Lung (tissue), 12 donors: ENCODE results near the gene CCDC30. TPM values are rescaled to one million over a fixed set of nuclear protein-coding genes. Genes with fewer than 3 reads are reported as not detected.
"Not testable (repeated sequence)": the region's sequence is repeated elsewhere in the genome, so short reads cannot be mapped to it uniquely, and the experiment has no call there.

ENCODE experiments used
- ATAC-seq: fragments of 200-7000 bp; cut with Tn5 transposase; one replicate; pipeline ENCODE4 v1.9.1; 2020; ENCODE audit warnings: moderate number of reproducible peaks; ENCODE audit not compliant: insufficient read depth, low FRiP score
- DNase-seq, 3 donors: peaks; one replicate each; pipeline ENCODE4 v3.0.0-alpha.2; 2013 to 2017
- H3K27ac ChIP-seq, 2 donors: one replicate each; pipeline ENCODE4 v1.5.1; 2013; ENCODE audit warnings: mild to moderate bottlenecking in 2 of 2, moderate library complexity in 2 of 2, control low read depth in 1 of 2, inconsistent platforms in 1 of 2, low read depth in 1 of 2, low read length in 1 of 2
- H3K27me3 ChIP-seq, 3 donors: one replicate each; pipeline ENCODE4 v1.5.1; 2013; ENCODE audit warnings: low read length in 2 of 3; ENCODE audit not compliant: control insufficient read depth in 3 of 3, insufficient read depth in 3 of 3
- H3K36me3 ChIP-seq, 4 donors: one replicate each; pipeline ENCODE4 v1.5.1; 2013; ENCODE audit warnings: low read length in 4 of 4, mild to moderate bottlenecking in 1 of 4, moderate library complexity in 1 of 4; ENCODE audit not compliant: control insufficient read depth in 4 of 4, insufficient read depth in 4 of 4
- H3K4me1 ChIP-seq, 5 donors: one replicate each; pipeline ENCODE4 v1.5.1; 2013; ENCODE audit warnings: low read length in 5 of 5, mild to moderate bottlenecking in 2 of 5, moderate library complexity in 1 of 5; ENCODE audit not compliant: control insufficient read depth in 5 of 5, insufficient read depth in 5 of 5
- H3K4me3 ChIP-seq: one replicate; pipeline ENCODE4 v1.5.1; 2013; ENCODE audit warnings: mild to moderate bottlenecking, control low read depth, moderate library complexity
- H3K9ac ChIP-seq, 2 donors: one replicate each; pipeline ENCODE4 v1.5.1; 2013; ENCODE audit warnings: low read length in 2 of 2, control low read depth in 1 of 2; ENCODE audit not compliant: insufficient read depth in 1 of 2
- H3K9me3 ChIP-seq, 4 donors: one replicate each; pipeline ENCODE4 v1.5.1; 2013; ENCODE audit warnings: low read length in 3 of 4, mild to moderate bottlenecking in 1 of 4, moderate library complexity in 1 of 4; ENCODE audit not compliant: control insufficient read depth in 4 of 4, insufficient read depth in 3 of 4
- WGBS, 2 donors: extraction: QIAGEN DNeasy Blood & Tissue Kit; methylation state at CpG; one replicate each; pipeline ENCODE4 v1.1.7; 2013; 5-methylcytosine and 5-hydroxymethylcytosine counted together
- polyA plus RNA-seq, 2 donors: library from polyadenylated mRNA; stranded (reverse); fragments of 200-250 nt; gene quantifications; one replicate each; pipeline ENCODE4 v1.2.1, GENCODE V29; 2013
- total RNA-seq, 2 donors: library from RNA; depleted of rRNA in 1 of 2; stranded (reverse); fragments of >200 nt in 1 of 2; gene quantifications; one replicate each; pipeline ENCODE4 v1.2.1, GENCODE V29; 2014 to 2021
- TF ChIP-seq, protein P1 (sequence below): IDR thresholded peaks from 2 replicates; pipeline ENCODE4 v1.5.1; 2012; ENCODE audit warnings: mild to moderate bottlenecking; ENCODE audit errors: control extremely low read depth, extremely low read depth
- donor health status: control.
- donor health status: control.
- donor health status: Bipolar disorder and iron deficiency.
- donor health status: healthy.
- donor health status: DM: yes; HTN: yes; CAD: no.

The CCDC30 gene
- total and polyA plus RNA-seq, 4 donors = 1.5 to 21.4 (median 9.2) TPM

DNA sequence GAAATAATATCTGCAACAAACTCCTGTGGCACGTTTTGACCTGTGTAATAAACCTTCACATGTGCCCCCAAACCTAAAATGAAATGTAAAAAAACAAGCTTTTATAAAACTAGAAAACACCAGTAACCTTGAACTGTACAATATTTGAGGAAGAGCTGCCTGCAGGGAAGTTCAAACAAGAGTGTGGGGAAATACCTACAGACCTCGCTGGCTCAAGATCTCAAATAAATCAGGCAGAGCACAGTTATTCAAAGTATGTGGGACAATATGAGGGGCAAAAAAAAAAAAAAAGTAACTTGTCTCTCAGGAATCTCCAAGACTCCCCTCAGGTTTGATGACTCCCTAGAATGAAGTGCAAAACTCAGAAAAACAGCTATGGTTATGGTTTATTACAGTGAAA is 157.2 kb downstream of the CCDC30 start:
- ATAC-seq (no peak), DNase-seq (no peak)
- no peaks in the 10 kb centered on the region for H3K27me3 ChIP-seq
- H3K9ac ChIP-seq = no peak overlapping the region
- H3K36me3 ChIP-seq = no peaks in the 10 kb centered on the region
- 37 to 45% methylated on average over 2 of the region's 2 CpGs for WGBS, 2 donors
- no peak overlapping the region for H3K27ac ChIP-seq
- TF ChIP-seq, protein P1, sequence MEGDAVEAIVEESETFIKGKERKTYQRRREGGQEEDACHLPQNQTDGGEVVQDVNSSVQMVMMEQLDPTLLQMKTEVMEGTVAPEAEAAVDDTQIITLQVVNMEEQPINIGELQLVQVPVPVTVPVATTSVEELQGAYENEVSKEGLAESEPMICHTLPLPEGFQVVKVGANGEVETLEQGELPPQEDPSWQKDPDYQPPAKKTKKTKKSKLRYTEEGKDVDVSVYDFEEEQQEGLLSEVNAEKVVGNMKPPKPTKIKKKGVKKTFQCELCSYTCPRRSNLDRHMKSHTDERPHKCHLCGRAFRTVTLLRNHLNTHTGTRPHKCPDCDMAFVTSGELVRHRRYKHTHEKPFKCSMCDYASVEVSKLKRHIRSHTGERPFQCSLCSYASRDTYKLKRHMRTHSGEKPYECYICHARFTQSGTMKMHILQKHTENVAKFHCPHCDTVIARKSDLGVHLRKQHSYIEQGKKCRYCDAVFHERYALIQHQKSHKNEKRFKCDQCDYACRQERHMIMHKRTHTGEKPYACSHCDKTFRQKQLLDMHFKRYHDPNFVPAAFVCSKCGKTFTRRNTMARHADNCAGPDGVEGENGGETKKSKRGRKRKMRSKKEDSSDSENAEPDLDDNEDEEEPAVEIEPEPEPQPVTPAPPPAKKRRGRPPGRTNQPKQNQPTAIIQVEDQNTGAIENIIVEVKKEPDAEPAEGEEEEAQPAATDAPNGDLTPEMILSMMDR = no peak
- H3K4me1 ChIP-seq = no peaks in the 10 kb centered on the region
- H3K4me3 ChIP-seq = no peak overlapping the region
- H3K9me3 ChIP-seq = no peaks in the 10 kb centered on the region

DNA sequence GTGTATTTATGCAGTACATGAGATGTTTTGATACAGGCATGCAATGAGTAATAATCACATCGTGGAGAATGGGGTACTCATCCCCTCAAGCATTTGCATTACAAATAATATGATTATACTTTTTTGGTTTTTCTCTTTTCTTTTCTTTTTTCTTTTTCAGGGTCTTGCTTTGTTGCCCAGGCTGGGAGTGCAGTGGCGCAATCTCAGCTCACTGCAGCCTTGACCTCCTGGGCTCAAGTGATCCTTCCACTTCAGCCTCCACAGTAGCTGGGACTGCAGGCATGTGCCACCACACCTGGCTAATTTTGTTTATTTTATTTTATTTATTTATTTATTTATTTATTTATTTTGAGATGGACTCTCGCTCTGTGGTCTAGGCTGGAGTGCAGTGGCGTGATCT is 158.1 kb downstream of the CCDC30 start:
- WGBS, 2 donors = 93 to 96% methylated on average over 4 of the region's 4 CpGs
- H3K27ac ChIP-seq, H3K9me3 ChIP-seq, H3K4me3 ChIP-seq, ATAC-seq, H3K36me3 ChIP-seq, H3K27me3 ChIP-seq, DNase-seq, H3K4me1 ChIP-seq, H3K9ac ChIP-seq: not testable (repeated sequence)

DNA sequence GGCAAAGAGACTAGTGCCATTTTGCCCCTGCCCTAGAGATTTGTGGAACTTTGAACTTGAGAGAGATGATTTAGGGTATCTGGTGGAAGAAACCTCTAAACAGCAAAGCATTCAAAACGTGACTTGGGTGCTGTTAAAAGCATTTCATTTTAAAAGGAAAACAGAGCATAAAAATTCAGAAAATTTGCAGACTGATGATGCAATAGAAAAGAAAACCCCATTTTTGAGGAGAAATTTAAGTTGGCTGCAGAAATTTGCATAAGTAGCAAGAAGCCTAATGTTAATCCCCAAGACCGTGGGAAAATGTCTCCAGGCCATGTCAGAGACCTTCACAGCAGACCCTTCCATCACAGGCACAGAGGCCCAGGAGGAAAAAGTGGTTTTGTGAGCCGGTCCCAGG is 164.1 kb downstream of the CCDC30 start:
- H3K4me1 ChIP-seq, H3K4me3 ChIP-seq, H3K36me3 ChIP-seq, H3K9me3 ChIP-seq, DNase-seq, H3K27ac ChIP-seq, H3K27me3 ChIP-seq, ATAC-seq, H3K9ac ChIP-seq: not testable (repeated sequence)
- 85 to 87% methylated on average over 3 of the region's 3 CpGs for WGBS, 2 donors

DNA sequence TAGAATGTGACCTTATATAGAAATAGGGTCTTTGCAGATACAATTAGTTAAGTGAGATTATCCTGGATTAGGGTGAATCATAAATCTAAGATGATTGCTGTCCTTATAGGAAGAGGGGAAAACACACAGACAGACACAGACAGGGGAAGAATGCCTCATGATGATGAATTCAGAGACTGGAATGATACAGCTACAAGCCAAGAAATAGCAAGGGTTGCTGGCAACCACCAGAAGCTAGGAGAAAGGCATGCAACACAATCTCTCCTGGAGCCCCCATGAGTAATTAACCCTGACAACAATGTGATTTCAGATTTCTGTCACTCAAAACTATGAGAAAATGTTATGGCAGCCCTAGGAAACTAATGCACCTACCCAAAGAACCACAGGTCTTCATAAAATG is 176.0 kb downstream of the CCDC30 start:
- no peak for ATAC-seq
- Histone ChIP-seq H3K27me3 (no peaks in the 10 kb centered on the region), H3K9me3 (no peaks in the 10 kb centered on the region), H3K4me3 (no peak overlapping the region), H3K9ac (no peak overlapping the region), H3K36me3 (no peaks in the 10 kb centered on the region), H3K4me1 (no peaks in the 10 kb centered on the region), H3K27ac (no peak overlapping the region)
- TF ChIP-seq, protein P1 = no peak
- no peak for DNase-seq

DNA sequence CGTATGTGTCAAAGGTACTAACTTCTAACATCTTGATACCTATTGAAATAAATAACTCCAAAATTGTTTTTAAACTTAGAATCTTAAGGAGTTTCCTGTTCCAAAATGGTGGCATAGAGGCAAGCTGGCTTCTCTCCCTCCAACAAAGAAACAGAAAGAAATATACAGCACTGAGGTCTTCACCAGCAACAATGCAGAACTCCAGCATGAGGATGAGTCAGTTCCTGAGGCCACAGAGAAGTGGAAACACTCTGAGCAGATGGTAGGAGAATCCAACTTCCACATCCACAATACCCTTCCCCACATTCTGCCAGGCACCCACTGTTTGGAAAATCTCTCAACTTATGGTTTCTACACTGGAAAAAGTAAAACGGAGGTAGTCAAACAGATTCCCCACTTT is 183.0 kb downstream of the CCDC30 start:
- WGBS, 2 donors = 87 to 94% methylated on average over 2 of the region's 2 CpGs
- ATAC-seq (no peak), DNase-seq (no peak)
- H3K27me3 ChIP-seq = no peaks in the 10 kb centered on the region
- no peaks in the 10 kb centered on the region for H3K9me3 ChIP-seq
- H3K4me1 ChIP-seq = no peaks in the 10 kb centered on the region
- peaks cover 0 to 2% (median 0%) of the 10 kb centered on the region in 4 donors for H3K36me3 ChIP-seq
- no peak overlapping the region for H3K27ac ChIP-seq
- no peak overlapping the region for H3K4me3 ChIP-seq
- TF ChIP-seq, protein P1 = no peak
- no peak overlapping the region for H3K9ac ChIP-seq
